Daoy (cell line): Measurements from ENCODE around the gene NTSR1. TPM values are rescaled to one million over a fixed set of nuclear protein-coding genes. Genes with fewer than 3 reads are reported as not detected.

Experiments used
- DNase-seq: peaks from one replicate; pipeline ENCODE4 v3.0.0-alpha.2; 2015; ENCODE audit warnings: low read depth
- total RNA-seq: library from RNA; depleted of rRNA; stranded (reverse); fragments of >200 nt; shearing (Covaris generic); gene quantifications from 2 replicates; pipeline ENCODE4 v1.2.3, GENCODE V29; 2014; rRNA removed

Gene NTSR1
- 0.17 TPM in 1 of 2 replicates, not detected in the other for total RNA-seq

GRCh38 chr20:62708591-62709536, at the start of gene NTSR1:
Gene NTSR1, plus strand, starts transcription at chr20:62708836. Its CDS starts 372 bp downstream, at chr20:62709208.
- DNase-seq = no peak

DNA sequence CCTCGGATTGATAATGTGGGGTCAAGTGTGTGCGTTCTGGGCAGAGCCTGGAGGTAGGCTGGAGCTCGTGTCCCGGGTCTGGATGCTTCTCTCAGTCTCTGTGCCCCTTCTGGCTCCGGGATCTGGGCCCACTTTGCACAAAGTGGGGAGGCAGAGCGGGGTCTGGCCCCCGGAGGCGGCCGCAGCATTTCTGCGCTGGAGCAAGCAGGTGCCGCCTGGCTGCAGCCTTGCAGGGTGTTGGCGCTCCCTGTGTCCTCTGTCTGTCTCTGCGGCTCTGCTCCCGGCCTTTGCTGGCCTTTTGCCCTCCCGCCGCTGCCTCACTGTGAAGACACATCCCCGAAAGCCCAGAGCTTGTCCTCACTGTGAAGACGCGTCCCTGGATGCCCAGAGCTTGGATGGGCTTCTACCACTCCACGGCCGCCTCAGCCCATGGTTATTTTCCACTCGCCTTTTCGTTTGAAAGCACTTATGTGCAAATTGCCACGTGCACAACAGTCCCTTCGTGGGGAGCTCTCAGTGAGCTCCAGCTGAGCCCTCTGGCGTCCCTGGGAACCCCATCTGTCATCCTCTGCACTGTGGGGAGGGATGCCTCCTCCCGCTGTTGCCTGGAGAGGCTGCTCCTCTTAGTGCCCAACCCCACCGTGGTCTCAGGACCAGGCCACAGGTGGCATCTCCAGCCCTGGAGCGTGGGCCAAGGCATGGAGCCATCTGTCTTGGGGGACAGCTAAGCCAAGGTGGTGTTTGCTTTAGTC, 49.0 kb upstream of the NTSR1 start:
- no peak for DNase-seq

- DNase-seq = no peak
Measured at GRCh38 chr20:62660240-62660615, 48.4 kb upstream of the NTSR1 start.

DNA sequence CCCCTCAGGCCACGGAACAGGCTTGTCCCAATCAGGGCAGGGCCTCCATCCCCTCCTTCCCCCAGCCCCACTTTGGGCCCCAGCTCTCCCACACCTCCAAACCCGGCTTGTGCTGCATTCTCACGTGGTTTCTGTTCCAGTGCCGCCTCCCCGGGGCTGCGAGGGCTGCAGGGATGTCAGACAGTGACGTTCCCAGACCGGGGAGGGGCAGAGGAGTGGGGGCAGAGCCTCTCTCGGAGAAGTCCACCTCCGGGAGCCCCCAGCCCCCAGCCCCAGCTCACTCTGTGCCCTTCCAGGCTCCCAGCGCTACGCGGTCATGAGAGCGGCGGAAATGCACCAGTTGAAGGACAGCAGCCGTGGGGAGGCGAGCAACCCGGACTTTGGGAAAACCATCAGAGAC, 47.9 kb upstream of the NTSR1 start:
- no peak for DNase-seq

DNA sequence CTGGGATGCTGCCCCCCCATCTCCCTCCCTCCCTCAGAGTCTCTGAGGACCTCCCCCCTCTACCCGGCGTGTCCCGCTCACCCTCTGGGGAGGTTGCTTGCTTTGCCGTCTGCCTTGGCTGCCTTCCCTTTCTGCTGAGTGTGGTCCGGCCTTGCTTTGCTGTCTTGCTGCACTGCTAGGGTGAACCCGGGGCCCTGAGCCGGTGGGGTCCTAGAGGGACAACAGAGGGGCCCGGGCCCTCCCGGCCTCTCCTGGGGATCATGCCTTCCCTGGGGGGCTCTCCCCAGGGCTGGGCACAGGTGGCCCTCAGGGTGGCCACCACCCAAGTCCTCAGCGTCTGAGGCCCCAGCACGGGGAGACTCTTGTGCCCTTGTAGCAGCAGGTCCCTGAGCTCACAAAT, 47.0 kb upstream of the NTSR1 start:
- DNase-seq = no peak

- DNase-seq = peak; percentile 20
Measured at GRCh38 chr20:62662422-62662821, 46.2 kb upstream of the NTSR1 start.

DNA sequence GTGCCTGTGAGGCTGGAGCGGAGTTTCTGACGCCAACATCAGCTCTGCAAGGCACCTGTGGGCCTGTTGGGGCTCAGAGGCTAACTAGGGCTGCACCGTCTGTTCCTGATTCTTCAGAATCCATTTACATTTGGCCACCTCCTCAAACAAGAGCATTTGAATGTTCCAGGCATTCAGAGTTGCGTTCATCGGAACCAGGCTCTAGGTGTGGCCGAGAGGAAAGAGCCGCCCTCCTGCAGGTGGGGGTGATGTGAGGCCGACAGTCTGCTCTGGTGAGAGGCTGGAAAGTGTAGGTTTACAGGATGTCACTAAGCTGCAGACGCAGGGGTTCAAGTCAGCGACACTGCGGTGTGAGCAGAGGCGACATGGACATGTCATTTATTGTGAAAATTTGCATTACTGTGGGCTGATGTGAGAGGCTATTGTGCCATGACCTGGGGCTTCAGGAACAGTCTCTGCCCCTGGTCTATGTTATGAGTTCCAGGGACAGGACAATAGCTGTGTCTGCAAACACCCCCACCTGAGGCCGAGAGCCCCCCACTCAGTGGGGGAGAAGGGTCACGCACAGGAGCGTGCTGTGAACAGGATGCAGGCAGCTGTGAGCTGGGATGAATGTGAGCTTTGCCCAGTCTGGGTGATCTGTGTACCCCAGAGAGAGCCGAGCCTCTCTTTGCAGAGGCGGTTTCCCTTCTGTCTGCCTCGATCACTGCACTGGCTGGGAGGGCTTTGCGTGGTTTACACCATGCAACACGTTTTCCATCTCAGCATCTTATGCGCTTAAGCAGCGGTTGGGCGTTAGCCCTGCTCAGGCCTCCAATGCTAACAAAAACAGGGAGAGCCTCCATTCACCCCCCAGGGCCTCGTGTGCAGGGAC, 45.3 kb upstream of the NTSR1 start:
- DNase-seq = no peak

DNA sequence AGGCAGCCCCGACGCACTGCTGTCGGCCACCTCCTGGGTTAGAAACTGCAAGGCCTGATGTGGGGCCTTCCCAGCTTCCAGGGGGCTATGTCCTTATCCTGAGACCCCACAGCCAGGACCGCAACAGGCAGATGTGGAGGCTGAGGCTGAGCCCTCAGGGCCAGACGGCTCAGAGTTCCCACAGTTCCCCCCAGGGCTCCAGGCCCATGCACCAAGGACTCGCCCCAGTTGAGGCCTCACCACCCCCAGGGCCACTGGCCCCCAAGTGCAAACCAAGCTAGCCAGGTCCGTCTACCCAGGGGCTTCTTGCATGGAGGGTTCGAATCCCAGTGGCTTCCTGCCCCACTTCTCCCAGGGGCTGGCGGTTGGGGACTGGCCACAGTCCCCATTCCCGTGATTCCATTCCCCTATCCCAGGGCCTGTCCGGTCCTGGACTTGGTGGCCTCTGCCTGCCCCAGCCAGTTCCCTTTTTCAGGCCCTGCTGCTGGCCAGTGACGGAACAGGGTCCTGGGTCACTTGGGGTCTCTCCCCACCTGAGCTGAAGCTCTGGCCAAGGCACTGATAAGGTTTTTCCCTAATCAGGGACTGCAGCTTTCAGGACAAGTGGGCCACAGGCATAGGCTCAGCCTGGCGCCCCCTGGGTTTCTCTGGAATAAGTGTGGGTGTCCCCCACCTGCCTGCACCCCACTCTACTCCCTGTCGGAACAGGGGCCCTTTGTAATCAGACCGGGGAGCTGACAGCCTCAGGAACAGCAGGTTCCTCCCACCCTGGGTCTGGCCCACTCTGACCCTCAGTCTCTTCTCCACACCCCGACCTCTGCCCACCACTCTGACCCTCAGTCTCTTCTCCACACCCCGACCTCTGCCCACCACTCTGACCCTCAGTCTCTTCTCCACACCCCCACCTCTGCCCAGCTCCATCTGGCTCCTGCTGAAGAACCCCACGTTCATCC, 44.3 kb upstream of the NTSR1 start:
- no peak for DNase-seq

GRCh38 chr20:62665153-62665754, 43.4 kb upstream of the NTSR1 start:
- DNase-seq = no peak

DNA sequence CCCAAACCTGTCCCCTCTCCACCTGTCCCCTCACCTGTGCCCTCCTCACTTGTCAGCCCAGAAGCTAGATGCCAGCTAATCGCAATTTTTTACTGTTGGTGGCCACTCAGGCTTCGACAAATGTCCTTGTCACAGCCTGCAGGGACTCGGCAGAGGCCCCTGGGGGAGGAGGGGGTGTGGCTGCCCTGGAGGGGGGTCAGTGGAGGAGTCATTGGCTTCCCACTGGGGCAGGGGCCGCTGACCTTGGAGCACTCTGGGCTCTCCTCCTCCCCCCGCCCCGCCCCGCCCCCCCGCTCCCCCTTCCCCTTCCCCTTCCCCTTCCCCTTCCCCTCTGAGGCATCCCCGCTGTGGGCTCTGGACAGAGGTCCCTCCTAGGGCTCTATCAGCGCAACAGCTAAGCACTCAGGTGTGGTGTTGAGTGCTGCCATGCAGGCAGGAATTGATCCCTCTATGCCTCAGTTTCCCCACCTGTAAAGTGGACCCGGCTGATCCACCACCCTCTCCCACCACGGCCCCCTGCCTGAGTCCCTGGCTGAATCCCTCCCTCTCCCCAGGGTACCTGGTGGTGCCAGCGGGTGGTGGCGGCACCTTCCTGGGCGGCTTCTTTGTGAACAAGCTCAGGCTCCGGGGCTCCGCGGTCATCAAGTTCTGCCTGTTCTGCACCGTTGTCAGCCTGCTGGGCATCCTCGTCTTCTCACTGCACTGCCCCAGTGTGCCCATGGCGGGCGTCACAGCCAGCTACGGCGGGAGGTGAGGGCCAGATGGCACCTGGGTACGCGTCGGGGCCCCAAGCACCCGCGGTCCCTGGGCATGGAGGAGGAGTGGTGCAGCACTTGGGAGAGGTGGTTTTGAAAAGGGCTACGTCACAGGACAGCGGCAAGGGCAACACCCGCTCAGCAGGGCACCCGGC, 42.6 kb upstream of the NTSR1 start:
- no peak for DNase-seq

GRCh38 chr20:62666736-62667529, 41.7 kb upstream of the NTSR1 start:
- DNase-seq = no peak

GRCh38 chr20:62667530-62668440, 40.9 kb upstream of the NTSR1 start:
- DNase-seq = no peak

DNA sequence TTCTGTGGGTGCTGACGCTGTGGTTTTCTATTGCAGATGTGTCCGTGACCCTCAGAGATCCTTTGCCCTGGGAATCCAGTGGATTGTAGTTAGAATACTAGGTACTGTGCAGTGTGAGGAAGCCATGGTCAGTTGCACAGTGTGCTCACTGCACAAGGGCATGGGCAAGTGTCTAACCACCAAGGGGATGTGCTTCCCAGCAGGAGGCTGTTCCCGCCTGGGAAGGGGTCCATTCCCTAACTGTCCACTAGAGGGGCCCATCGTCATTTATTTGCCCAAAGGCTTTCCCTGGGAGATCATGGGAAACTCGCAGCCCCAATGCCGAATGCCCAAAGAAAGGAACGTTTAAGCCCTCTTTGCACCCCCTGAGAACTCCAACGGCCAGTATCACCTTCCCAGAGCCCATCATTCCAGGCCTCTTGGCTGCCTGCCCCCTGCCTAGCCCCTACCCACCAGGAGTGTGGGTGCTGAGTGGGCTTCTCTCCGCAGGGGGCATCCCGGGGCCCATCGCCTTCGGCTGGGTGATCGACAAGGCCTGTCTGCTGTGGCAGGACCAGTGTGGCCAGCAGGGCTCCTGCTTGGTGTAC, 40.1 kb upstream of the NTSR1 start:
- peak; percentile 72 for DNase-seq

DNA sequence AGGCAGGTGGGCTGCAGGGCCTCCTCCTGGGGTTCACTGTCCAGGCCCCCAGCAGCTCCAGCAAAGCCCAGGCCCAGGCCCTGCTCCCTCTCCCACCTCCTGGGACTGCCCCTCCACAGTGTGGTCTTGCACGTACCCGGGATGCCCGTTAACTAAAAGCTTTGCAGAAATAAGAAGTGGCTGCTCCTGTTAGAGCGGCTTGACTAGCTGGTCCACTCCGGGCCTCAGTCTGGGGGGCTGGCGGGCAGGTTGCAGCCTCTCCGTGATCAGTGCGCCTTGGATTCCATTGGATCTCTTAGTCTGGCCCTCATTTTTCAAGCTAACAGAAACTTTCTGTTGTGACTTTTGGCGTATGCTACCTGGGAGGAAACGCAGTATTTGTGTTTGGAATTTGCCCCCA, 39.4 kb upstream of the NTSR1 start:
- DNase-seq = no peak

DNA sequence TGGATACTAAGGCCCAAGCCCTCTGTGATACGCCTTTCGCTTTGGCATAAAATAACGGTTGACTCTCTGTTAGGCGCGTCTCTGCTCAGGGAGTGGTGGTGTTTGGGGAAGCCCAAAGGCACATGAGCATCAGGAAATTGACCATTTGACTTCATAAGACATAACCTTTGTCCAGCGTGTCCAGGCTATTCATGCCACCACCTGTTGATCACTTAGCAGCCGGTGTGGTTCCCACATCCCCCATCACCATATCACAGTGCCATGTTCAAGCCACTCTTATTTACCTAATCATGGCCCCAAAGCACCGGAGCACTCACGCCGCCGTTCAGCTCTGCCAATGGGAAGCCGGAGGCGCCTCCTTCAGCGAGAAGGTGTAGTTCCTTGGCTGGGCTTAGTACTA, 38.5 kb upstream of the NTSR1 start:
- no peak for DNase-seq

- DNase-seq = no peak
Measured at GRCh38 chr20:62670998-62671397, 37.6 kb upstream of the NTSR1 start.

GRCh38 chr20:62671765-62672164, 36.9 kb upstream of the NTSR1 start:
- no peak for DNase-seq
